C4-2B (cell line): ENCODE data around the gene ORM1.

Experiments used
- H3K27ac ChIP-seq: fragments of 450-650 bp; 2 replicates; pipeline ENCODE4 v1.5.1; 2017
- ZFX ChIP-seq: fragments of 450-650 bp; IDR thresholded peaks from 2 replicates; pipeline ENCODE4 v1.6.1; 2017
- TF ChIP-seq, protein P1 (sequence below): fragments of 450-650 bp; conservative IDR thresholded peaks from 2 replicates; pipeline ENCODE4 v1.5.1; 2017; ENCODE audit warnings: mild to moderate bottlenecking

The ORM1 gene

DNA sequence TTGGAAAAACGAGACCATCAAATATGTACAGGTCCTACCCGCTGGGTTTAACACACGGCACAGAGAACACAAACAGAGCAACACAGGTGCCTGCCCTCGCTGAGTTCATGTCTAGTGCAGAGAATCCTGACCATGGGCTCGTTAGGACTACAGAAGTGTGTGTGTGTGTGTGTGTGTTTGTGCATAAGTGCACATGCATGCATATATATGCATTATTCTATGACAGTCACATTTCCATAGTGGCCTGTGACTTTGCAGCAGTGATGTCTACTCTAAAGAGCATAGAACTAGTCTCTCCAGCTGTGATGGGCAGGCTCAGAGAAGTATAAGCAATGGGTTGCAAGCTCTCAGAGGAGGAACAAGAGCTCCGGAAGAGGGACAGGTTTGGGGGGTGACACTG, 34.5 kb downstream of the ORM1 start:
- H3K27ac ChIP-seq, result no peak overlapping the region
- no peak for TF ChIP-seq ZFX
- TF ChIP-seq, protein P1, sequence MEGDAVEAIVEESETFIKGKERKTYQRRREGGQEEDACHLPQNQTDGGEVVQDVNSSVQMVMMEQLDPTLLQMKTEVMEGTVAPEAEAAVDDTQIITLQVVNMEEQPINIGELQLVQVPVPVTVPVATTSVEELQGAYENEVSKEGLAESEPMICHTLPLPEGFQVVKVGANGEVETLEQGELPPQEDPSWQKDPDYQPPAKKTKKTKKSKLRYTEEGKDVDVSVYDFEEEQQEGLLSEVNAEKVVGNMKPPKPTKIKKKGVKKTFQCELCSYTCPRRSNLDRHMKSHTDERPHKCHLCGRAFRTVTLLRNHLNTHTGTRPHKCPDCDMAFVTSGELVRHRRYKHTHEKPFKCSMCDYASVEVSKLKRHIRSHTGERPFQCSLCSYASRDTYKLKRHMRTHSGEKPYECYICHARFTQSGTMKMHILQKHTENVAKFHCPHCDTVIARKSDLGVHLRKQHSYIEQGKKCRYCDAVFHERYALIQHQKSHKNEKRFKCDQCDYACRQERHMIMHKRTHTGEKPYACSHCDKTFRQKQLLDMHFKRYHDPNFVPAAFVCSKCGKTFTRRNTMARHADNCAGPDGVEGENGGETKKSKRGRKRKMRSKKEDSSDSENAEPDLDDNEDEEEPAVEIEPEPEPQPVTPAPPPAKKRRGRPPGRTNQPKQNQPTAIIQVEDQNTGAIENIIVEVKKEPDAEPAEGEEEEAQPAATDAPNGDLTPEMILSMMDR, result no peak

DNA sequence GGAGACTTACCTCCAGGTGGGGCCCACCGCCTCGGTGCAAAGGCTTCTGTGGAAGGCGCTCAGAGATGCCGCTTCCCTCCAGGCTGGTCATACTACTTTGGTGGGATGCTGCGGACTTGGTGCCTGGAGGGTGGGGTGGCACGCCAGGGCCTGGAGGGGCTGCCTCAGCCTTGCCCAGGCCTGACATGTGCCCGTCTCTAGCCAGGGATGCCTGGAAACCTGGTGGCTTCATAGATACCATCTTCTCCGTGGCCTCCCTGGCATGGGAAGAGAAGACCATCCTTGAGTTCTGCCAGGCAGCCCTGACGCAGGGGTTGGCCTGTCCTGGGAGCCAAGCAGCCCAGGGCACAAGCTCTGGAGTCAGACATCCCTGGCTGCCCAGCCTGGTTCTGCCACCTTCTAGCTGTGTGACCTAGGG, 35.0 kb downstream of the ORM1 start:
- no peak overlapping the region for H3K27ac ChIP-seq
- TF ChIP-seq, protein P1, result no peak
- no peak for TF ChIP-seq ZFX

GRCh38 chr9:114359801-114360200, 36.9 kb downstream of the ORM1 start:
- no peak for TF ChIP-seq ZFX
- TF ChIP-seq, protein P1, result no peak

GRCh38 chr9:114361542-114361941, 38.6 kb downstream of the ORM1 start:
- H3K27ac ChIP-seq, result no peak overlapping the region
- TF ChIP-seq, protein P1, result no peak
- TF ChIP-seq ZFX, result no peak

More at GRCh38 chr9:114359801-114360200, 36.9 kb downstream of the ORM1 start:
- H3K27ac ChIP-seq, result no peak overlapping the region

- TF ChIP-seq, protein P1, result no peak
- TF ChIP-seq ZFX, result no peak
- no peak overlapping the region for H3K27ac ChIP-seq
These were observed 39.5 kb downstream of the ORM1 start for GRCh38 chr9:114362394-114362793.

- no peak overlapping the region for H3K27ac ChIP-seq
These were observed 40.5 kb downstream of the ORM1 start for GRCh38 chr9:114363424-114363823.

GRCh38 chr9:114364134-114365041, 41.5 kb downstream of the ORM1 start:
- H3K27ac ChIP-seq, result no peak overlapping the region

More at GRCh38 chr9:114363424-114363823, 40.5 kb downstream of the ORM1 start:
- TF ChIP-seq ZFX, result no peak
- TF ChIP-seq, protein P1, result no peak

More at GRCh38 chr9:114364134-114365041, 41.5 kb downstream of the ORM1 start:
- TF ChIP-seq, protein P1, result no peak
